K562 (cell line): Measurements from ENCODE around the gene DNAH3. TPM values are rescaled to one million over a fixed set of nuclear protein-coding genes. Genes with fewer than 3 reads are reported as not detected.

ENCODE experiments used
- ATF7 ChIP-seq: fragments of 450-650 bp; IDR thresholded peaks from 2 replicates; pipeline ENCODE4 v1.7.1; 2014; ENCODE audit warnings: mild to moderate bottlenecking, moderate library complexity
- DMBX1 ChIP-seq: fragments of 250-450 bp; sonication (Bioruptor Pico); IDR thresholded peaks from 2 replicates; pipeline ENCODE4 v1.8.0; 2022; ENCODE audit warnings: inconsistent platforms, mild to moderate bottlenecking, moderate library complexity, borderline replicate concordance
- GABPA ChIP-seq: fragments of 200-800 bp; sonication (Bioruptor generic); conservative IDR thresholded peaks from 2 replicates; pipeline ENCODE4 v1.6.1; 2016; ENCODE audit warnings: low read depth, missing genetic modification characterization, missing compliant biosample characterization
- HNRNPUL1 ChIP-seq: fragments of 200-400 bp; formaldehyde crosslinking; IDR thresholded peaks from 2 replicates; pipeline ENCODE4 v1.6.1; 2017; ENCODE audit warnings: low read length
- JUND ChIP-seq, 2 experiments: IDR thresholded peaks; 2 replicates in 1 of 2; 3 replicates in 1 of 2; pipeline ENCODE4 v1.6.1; 2011; ENCODE audit warnings: borderline replicate concordance in 2 of 2, low read depth in 2 of 2, low read length in 2 of 2, improper control_type of control experiment in 1 of 2, missing biosample characterization in 1 of 2, missing genetic modification characterization in 1 of 2, missing genetic modification reagents in 1 of 2
- MBD1 ChIP-seq: fragments of 250-450 bp; sonication (Bioruptor Pico); IDR thresholded peaks from 2 replicates; pipeline ENCODE4 v1.8.0; 2022; ENCODE audit warnings: inconsistent platforms
- MTA3 ChIP-seq: fragments of 450-650 bp; formaldehyde crosslinking; IDR thresholded peaks from 2 replicates; pipeline ENCODE4 v1.6.1; 2017; ENCODE audit warnings: mild to moderate bottlenecking, borderline replicate concordance
- NCOA2 ChIP-seq, 2 experiments: fragments of 450-650 bp; IDR thresholded peaks; 2 replicates each; pipeline ENCODE4 v1.6.1; 2018; ENCODE audit warnings: mild to moderate bottlenecking in 2 of 2, moderate library complexity in 1 of 2; ENCODE audit not compliant: partially characterized antibody in 2 of 2
- SMAD4 ChIP-seq: fragments of 250-450 bp; sonication (Bioruptor Pico); conservative IDR thresholded peaks from 2 replicates; pipeline ENCODE4 v1.8.0; 2021; ENCODE audit warnings: inconsistent platforms, mild to moderate bottlenecking, moderate library complexity
- ZBTB26 ChIP-seq: fragments of 450-650 bp; formaldehyde crosslinking; IDR thresholded peaks from 2 replicates; pipeline ENCODE4 v1.4.0; 2022; ENCODE audit warnings: missing genetic modification characterization
- ZBTB40 ChIP-seq, 2 experiments: fragments of 450-650 bp in 1 of 2; sonication (generic) in 1 of 2; formaldehyde crosslinking in 1 of 2; IDR thresholded peaks; 2 replicates each; pipeline versions ENCODE4 v1.7.1 to v1.9.0; 2016 to 2022; ENCODE audit warnings: inconsistent platforms in 1 of 2, mild to moderate bottlenecking in 1 of 2, missing genetic modification reagents in 1 of 2
- ZNF175 ChIP-seq: fragments of 200-800 bp; sonication (Bioruptor generic); IDR thresholded peaks from 2 replicates; pipeline ENCODE4 v1.6.1; 2016; ENCODE audit warnings: low read depth, mild to moderate bottlenecking, missing genetic modification characterization, missing compliant biosample characterization
- ZNF444 ChIP-seq: fragments of 250-450 bp; sonication (Bioruptor Pico); IDR thresholded peaks from 2 replicates; pipeline ENCODE4 v1.4.0; 2020; ENCODE audit warnings: mild to moderate bottlenecking, moderate library complexity
- ZNF644 ChIP-seq: fragments of 200-800 bp; sonication (Bioruptor generic); IDR thresholded peaks from 2 replicates; pipeline ENCODE4 v1.6.1; 2016; ENCODE audit warnings: low read depth, missing genetic modification characterization, missing compliant biosample characterization
- polyA plus RNA-seq, 8 experiments: library from polyadenylated mRNA; depleted of rRNA in 4 of 8; stranded (reverse) in 5 of 8; unstranded in 3 of 8; fragments of >200 nt; fragmentation: Nextera tagmentation in 2 of 8; fragmentation: Illumina TruSeq in 1 of 8; extraction: Ambion mirVana in 2 of 8; extraction: Trizol in 1 of 8; gene quantifications; 2 replicates each; pipeline versions ENCODE4 v1.2.1 to v1.2.3, GENCODE V29; 2011 to 2014; ENCODE audit warnings: inconsistent platforms in 1 of 8, missing spikeins in 1 of 8
- total RNA-seq, 7 experiments: library from RNA; depleted of rRNA in 6 of 7; stranded (reverse); fragments of >200 nt in 6 of 7; fragmentation: Illumina TruSeq in 2 of 7; extraction: Trizol in 2 of 7; gene quantifications; 2 replicates each; pipeline versions ENCODE4 v1.2.1 to v1.2.3, GENCODE V29; 2011 to 2021; ENCODE audit warnings: low replicate concordance in 1 of 7

Gene DNAH3
- total and polyA plus RNA-seq, 9 of the 15 experiments (the other 6 are each of a cell fraction or from before 2014, with no cell fraction given): 0.32 to 0.84 (median 0.44) TPM

GRCh38 chr16:20918486-20919239 is 232.0 kb downstream of the DNAH3 start (continued):
- no peak for TF ChIP-seq ZNF444
- peak; percentile 90 for TF ChIP-seq SMAD4
- peak; percentile 61; the same call in 1 of the 2 replicates for TF ChIP-seq MTA3
- peak; percentile 47; the same call in 1 of the 2 replicates for TF ChIP-seq ZNF644 (tag)
- no peak for TF ChIP-seq NCOA2 (IDR thresholded peaks at IDR 0.05; ENCODE audit: partially characterized antibody in 2 of 2)
- 0 out of 2 replicates have a peak, but pooled peaks have one; percentile 33 for TF ChIP-seq DMBX1 (CRISPR knock-in tag)
- no peak for TF ChIP-seq ZBTB40 (IDR thresholded peaks at IDR 0.05)
- no peak for TF ChIP-seq ZBTB40 (CRISPR knock-in tag; IDR thresholded peaks at IDR 0.05)
- no peak for TF ChIP-seq HNRNPUL1
- TF ChIP-seq JUND (IDR thresholded peaks at IDR 0.05; ENCODE audit: borderline replicate concordance, low read depth, low read length): peak; percentile 91
- TF ChIP-seq JUND (tag; IDR thresholded peaks at IDR 0.05; ENCODE audit: borderline replicate concordance, low read depth, low read length): peak; percentile 91; the same call in 2 of the 3 replicates
- no peak for TF ChIP-seq MBD1 (CRISPR knock-in tag)
- peak; percentile 92 for TF ChIP-seq ATF7
- no peak; the same call in 1 of the 2 replicates for TF ChIP-seq GABPA (tag)
- peak; percentile 63; the same call in 1 of the 2 replicates for TF ChIP-seq ZNF175 (CRISPR knock-in tag)
- TF ChIP-seq ZBTB26: no peak
